ENCODE data around the gene LRRC9. TPM values are rescaled to one million over a fixed set of nuclear protein-coding genes. Genes with fewer than 3 reads are reported as not detected.
"Not testable (repeated sequence)": the region's sequence is repeated elsewhere in the genome, so short reads cannot be mapped to it uniquely, and the experiment has no call there.

Gene LRRC9
- total and polyA plus RNA-seq, 2 donors from 2014 or later: not detected

- peaks cover 0 to 6% (median 0%) of the 10 kb centered on the region in 3 donors for H3K36me3 ChIP-seq (ENCODE audit: control insufficient read depth in 2 of 3, insufficient read depth in 3 of 3, low read length in 3 of 3)
- intact Hi-C loops (cut with DNase I): no loop called here
- no peaks in the 10 kb centered on the region for H3K27me3 ChIP-seq (ENCODE audit: control insufficient read depth, insufficient read depth, low read length)
- no peak for TF ChIP-seq CTCF (IDR thresholded peaks at IDR 0.05; ENCODE audit: borderline replicate concordance, extremely low read depth, insufficient read depth)
- H3K4me1 ChIP-seq (ENCODE audit: control insufficient read depth in 2 of 3, insufficient read depth in 2 of 3, low read depth in 1 of 3, low read length in 3 of 3): peaks cover 5 to 13% (median 12%) of the 10 kb centered on the region in 3 donors
- H3K9ac ChIP-seq (ENCODE audit: low read length in 3 of 3): no peak overlapping the region
- H3K4me3 ChIP-seq (ENCODE audit: low read length in 3 of 3): no peak overlapping the region
- no peaks in the 10 kb centered on the region for H3K9me3 ChIP-seq (ENCODE audit: control insufficient read depth in 2 of 3, insufficient read depth in 1 of 3, low read length in 3 of 3)
- FAIRE-seq (no peak), DNase-seq (no peak)
- H3K27ac ChIP-seq (ENCODE audit: low read depth in 2 of 2, low read length in 2 of 2): no peak overlapping the region
These were observed 175.3 kb downstream of the LRRC9 start for GRCh38 chr14:60095231-60095630.

GRCh38 chr14:60095781-60096450 is 176.0 kb downstream of the LRRC9 start:
- Histone ChIP-seq H3K9me3 (ENCODE audit: control insufficient read depth in 2 of 3, insufficient read depth in 1 of 3, low read length in 3 of 3) (no peaks in the 10 kb centered on the region), H3K9ac (ENCODE audit: low read length in 3 of 3) (no peak overlapping the region), H3K4me1 (ENCODE audit: control insufficient read depth in 2 of 3, insufficient read depth in 2 of 3, low read depth in 1 of 3, low read length in 3 of 3) (peaks cover 5 to 13% (median 12%) of the 10 kb centered on the region in 3 donors), H3K27ac (ENCODE audit: low read depth in 2 of 2, low read length in 2 of 2) (no peak overlapping the region), H3K27me3 (ENCODE audit: control insufficient read depth, insufficient read depth, low read length) (no peaks in the 10 kb centered on the region), H3K4me3 (ENCODE audit: low read length in 3 of 3) (no peak overlapping the region), H3K36me3 (ENCODE audit: control insufficient read depth in 2 of 3, insufficient read depth in 3 of 3, low read length in 3 of 3) (peaks cover 0 to 6% (median 0%) of the 10 kb centered on the region in 3 donors)
- DNase-seq (no peak), FAIRE-seq (no peak)
- intact Hi-C loops (cut with DNase I): no loop called here
- no peak for TF ChIP-seq CTCF (IDR thresholded peaks at IDR 0.05; ENCODE audit: borderline replicate concordance, extremely low read depth, insufficient read depth)

GRCh38 chr14:60097974-60098373 is 178.0 kb downstream of the LRRC9 start:
- FAIRE-seq: no peak
- no peak overlapping the region for H3K27ac ChIP-seq (ENCODE audit: low read depth in 2 of 2, low read length in 2 of 2)
- intact Hi-C loops (cut with DNase I): no loop called here
- no peaks in the 10 kb centered on the region for H3K27me3 ChIP-seq (ENCODE audit: control insufficient read depth, insufficient read depth, low read length)
- H3K9me3 ChIP-seq (ENCODE audit: control insufficient read depth in 2 of 3, insufficient read depth in 1 of 3, low read length in 3 of 3): no peaks in the 10 kb centered on the region
- no peak overlapping the region for H3K9ac ChIP-seq (ENCODE audit: low read length in 3 of 3)
- DNase-seq: no peak
- H3K4me3 ChIP-seq (ENCODE audit: low read length in 3 of 3): no peak overlapping the region
- peaks cover 5 to 15% (median 13%) of the 10 kb centered on the region in 3 donors for H3K4me1 ChIP-seq (ENCODE audit: control insufficient read depth in 2 of 3, insufficient read depth in 2 of 3, low read depth in 1 of 3, low read length in 3 of 3)
- peaks cover 0 to 6% (median 0%) of the 10 kb centered on the region in 3 donors for H3K36me3 ChIP-seq (ENCODE audit: control insufficient read depth in 2 of 3, insufficient read depth in 3 of 3, low read length in 3 of 3)
- TF ChIP-seq CTCF (IDR thresholded peaks at IDR 0.05; ENCODE audit: borderline replicate concordance, extremely low read depth, insufficient read depth): no peak

- H3K4me1 ChIP-seq (ENCODE audit: control insufficient read depth in 2 of 3, insufficient read depth in 2 of 3, low read depth in 1 of 3, low read length in 3 of 3); H3K9me3 ChIP-seq (ENCODE audit: control insufficient read depth in 2 of 3, insufficient read depth in 1 of 3, low read length in 3 of 3); DNase-seq; H3K36me3 ChIP-seq (ENCODE audit: control insufficient read depth in 2 of 3, insufficient read depth in 3 of 3, low read length in 3 of 3); H3K4me3 ChIP-seq (ENCODE audit: low read length in 3 of 3); H3K27ac ChIP-seq (ENCODE audit: low read depth in 2 of 2, low read length in 2 of 2); intact Hi-C loops (cut with DNase I); FAIRE-seq; H3K9ac ChIP-seq (ENCODE audit: low read length in 3 of 3); H3K27me3 ChIP-seq (ENCODE audit: control insufficient read depth, insufficient read depth, low read length): not testable (repeated sequence)
These were observed 179.9 kb downstream of the LRRC9 start for GRCh38 chr14:60099855-60100254.
